GM21723 (cell line): ENCODE measurements around the gene CACNA1C.
A peak's percentile ranks its signal among the peaks of the same experiment; 100 is the strongest.

ENCODE experiments used
- ATAC-seq: cut with Tn5 transposase; IDR thresholded peaks from one replicate; pipeline ENCODE4 v1.9.1; 2021; ENCODE audit warnings: mild to moderate bottlenecking, moderate library complexity; ENCODE audit not compliant: unreplicated experiment

The CACNA1C gene

DNA sequence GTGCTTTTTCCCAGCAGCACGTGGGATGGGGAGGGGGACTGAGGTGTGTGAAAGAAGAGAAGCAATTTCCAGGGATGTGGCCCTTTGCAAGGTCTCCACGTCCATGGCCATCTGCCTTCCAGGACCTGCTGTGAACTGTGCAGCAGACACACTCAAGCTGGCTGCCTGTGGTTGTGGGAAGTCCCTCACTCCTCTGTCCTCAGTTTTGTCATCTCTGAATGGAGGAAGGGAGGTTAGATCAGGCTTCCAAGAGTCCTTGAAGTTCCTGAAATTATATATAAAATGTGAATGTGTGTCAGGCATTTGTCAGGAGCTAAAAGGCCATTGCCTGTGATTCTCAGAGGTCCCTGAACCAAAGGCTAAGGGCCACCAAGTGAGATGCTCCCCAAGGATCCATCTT, 328.2 kb downstream of the CACNA1C start:
- no peak for ATAC-seq

DNA sequence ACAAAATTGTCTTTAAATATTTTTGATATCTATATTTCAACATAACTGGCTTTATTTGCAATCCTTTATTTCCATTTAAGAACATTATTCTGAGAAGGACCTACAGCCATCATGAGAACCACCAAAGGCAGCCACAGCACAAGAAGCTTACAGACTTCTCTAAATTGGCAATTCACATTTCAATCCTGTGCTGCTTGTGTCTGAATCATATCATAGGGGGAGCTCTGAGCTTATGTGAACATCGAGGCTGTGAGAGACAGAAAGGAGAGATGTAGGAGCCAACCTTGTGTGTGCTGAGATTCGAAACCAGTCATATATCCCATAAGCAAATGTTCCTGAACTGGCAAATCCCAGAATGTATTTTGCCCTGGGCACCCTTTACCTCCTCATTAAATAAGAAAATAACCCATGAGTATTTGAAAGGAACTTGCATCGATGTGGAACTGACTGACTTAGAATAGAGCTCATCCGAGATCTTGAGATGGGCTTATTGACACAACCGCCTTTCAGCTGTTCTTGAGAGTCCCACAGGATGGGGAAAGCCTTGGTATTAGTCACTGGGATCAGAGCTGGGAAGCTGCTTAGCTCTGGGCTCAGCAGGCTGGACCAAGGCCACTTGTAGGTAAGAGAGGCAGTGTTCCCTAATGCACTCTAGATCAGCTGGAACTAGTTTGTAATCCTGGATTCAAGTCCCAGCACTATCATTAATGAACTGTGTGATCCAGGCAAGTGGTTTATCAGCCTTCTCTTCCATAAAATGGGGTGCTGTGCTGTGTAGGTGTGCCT, 329.8 kb downstream of the CACNA1C start:
- no peak for ATAC-seq

DNA sequence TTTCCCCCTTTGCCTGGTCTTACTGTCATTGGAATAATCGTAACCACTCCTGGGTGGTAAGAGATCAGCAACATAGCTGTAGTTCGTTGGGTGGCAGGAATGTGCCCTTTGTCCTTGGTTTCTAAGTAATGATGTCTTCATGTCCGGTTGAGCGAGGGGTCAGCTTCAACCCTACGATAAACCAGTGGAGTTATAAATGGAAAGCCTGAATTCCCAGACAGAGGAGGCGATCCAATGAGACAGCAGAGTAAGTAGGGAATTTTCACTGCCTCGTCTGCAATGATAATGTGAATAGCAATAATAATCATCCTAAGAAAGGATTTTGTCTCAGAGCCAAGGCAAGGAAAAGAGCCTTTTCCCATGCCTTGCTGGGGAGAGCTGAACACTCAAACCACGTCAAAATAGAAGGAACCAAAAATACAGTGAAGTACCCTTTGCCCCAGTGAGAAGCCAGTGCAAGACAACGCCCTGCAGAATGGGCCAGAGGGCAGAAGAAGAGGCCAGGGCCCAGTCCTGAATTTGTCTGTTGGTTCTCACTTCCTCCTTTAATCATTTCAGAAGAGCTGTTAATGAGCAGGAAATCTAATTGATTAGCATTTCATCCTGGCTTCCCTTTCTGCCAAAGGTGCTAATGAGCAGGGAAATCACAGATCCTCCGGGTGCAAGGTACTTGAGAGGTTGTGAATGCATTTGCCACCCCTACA, 330.7 kb downstream of the CACNA1C start:
- ATAC-seq = no peak

DNA sequence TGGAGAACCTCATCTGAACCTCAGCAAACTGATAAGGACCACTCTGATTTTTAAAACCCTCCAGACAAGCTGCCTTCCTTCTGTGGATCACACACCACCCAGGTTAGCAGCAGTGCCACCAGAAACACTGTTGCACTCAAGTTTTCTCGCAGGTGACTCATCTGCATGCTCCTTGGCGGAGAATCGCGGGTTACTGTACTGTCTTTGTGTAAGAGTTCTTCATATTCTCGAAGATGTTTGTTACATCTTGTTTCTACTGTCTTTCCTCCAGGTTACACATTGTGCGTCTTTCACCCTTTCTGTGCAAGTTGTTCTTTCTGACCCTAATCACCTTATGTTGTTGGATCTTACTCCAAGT, 331.2 kb downstream of the CACNA1C start:
- no peak for ATAC-seq

DNA sequence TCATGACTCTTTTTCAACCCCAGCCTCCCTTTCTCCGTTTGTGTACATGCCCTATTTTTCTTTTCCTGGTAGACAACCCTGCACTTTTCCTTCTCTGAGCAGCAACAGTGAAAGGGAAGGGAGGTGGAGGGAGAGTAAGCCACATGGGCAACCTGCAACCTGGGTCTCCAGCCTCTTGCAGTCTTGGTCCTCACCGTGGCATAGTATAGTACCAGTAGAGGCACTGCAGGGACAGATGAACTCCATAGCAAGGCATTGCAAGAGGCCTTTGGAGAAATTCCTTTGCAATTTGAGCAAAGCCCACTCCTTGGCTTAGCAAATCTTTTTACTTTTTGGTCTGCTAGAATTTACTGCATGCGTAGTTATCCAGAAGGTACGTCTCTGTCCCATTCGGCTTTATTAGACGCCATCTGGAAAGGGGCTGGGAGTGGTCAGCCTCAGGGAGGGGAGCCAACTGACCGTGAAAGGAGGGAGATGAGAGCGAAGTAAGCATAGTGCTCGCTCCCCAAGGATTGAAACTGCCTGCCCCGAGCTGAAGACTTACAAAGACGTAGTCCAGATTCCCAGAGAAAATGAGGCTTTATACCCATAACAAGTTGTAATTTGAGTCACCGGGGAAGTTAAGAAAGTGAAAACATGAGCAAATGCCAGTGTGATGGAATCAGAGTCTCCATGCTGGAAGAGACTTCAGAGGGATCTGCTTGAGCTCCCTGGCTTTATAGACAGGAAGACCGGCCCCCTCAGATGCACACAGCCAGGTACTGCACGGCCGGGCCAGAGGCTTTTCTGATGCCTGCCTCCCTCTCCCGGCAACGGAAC, 332.0 kb downstream of the CACNA1C start:
- no peak for ATAC-seq

DNA sequence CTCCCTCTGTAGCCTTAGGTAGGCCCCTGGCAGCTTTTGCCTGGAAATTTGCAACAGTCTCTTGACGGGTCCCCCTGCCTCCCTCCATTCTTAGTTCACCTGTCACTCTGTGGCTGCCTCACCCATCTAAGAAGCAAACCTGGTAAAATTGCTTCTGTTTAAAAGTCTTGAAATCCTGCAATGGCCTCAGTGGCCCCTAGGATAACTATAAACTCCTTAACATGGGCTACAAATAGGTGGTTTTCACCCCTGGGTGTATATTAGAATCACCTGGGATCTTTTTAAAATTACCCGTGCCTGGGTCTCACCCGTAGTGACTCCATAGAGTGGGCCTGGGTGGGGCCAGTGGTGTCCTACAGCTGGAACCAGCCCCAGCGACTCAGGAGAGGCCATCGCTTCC, 332.7 kb downstream of the CACNA1C start:
- no peak for ATAC-seq

DNA sequence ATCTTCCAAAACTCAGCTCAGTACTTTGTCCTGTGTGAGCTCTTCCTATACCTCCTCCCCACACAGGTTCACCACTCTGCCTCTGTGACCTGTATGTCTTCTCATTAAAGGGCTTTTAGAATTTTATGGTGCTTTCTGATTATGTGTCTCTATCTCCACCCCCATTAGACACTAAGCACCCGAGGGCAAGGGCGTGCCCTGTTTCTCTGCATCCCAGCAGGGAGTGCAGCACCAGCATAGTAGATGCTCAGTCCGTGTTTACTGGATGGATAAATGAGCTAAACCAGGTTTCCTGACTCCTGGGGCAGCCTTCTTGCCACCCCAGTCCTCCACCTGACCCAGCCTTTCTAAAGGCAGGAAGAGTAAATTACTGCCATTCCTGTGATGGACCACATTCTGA, 333.8 kb downstream of the CACNA1C start:
- no peak for ATAC-seq

DNA sequence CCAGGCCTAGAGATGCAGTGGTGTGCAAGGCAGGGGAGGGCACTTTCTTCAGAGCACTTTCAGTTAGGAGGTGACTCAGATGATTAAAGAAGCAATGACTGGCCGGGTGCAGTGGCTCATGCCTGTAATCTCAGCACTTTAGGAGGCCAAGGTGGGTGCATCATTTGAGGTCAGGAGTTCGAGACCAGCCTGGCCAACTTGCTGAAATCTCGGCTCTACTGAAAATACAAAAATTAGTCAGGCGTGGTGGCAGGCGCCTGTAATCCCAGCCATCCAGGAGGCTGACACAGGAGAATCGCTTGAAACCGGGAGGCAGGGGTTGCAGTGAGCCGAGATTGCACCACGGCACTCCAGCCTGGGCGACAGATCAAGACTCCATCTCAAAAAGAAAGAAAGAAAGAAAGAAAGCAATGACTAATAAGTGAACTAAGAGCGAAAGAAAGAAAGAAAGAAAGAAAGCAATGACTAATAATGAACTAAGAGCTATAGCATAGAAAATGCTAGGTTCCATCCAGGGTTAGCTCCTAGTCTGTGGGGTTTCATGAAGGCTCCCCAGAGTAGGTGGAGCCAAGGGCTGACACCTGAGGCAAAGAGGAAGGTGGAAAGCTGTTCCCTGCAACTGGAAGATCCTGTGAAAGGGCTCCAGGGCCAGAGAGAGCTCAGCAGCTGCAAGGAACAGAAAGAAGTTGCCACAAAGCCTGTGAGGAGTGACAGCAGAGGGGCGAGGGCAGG, 334.5 kb downstream of the CACNA1C start:
- peak; percentile 77 for ATAC-seq

DNA sequence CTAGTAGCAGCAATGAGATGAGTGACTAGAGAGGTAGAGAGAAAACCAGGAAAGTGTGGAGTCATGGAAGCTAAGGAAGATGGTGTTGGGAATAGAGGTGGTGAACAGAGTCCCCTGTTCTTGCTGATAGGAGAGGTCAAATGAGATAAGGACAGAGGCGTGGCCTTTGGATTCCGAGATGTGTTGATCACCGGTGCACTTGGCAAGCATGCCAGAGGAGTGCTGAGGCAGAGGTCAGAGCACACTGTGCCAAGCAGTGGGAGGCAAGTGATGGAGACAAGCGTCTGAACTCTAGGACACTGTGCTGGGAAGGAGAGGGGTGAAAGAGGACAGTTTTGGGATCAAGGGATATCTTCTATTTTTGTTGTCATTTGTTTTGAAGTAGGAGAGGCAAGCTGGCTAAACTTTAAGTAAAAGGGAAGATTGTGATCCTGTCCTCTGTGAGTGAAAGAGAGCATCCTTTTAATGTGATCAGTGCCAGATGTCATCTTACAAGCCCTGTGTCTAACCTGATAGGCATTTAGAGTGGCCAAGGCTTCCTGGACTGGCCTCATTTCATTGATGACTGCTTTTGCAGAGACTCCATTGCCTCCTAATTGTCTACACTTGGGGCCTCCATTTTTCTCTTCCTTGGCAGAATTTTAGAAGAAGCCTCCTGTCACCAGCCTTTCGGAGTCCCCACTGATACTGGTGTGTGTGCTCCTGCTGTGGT, 336.4 kb downstream of the CACNA1C start:
- no peak for ATAC-seq

DNA sequence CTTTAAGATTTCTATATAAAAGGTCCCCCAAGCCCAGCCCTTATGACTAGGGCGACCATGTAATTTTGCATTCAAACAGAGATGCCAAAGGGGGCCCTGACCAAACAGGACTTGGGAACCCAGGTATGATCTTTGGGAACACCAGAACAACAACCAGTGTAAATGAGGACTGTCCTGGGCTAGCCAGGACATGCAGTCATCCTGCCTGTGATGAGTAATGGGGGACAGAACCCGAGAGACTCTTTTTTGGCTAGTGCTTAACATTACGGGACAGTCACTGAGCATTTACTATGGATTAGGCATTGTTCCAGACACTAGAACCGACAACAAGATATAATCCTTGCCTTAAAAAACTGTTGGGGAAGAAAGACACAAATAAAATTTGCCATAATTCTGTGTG, 337.3 kb downstream of the CACNA1C start:
- ATAC-seq = no peak

DNA sequence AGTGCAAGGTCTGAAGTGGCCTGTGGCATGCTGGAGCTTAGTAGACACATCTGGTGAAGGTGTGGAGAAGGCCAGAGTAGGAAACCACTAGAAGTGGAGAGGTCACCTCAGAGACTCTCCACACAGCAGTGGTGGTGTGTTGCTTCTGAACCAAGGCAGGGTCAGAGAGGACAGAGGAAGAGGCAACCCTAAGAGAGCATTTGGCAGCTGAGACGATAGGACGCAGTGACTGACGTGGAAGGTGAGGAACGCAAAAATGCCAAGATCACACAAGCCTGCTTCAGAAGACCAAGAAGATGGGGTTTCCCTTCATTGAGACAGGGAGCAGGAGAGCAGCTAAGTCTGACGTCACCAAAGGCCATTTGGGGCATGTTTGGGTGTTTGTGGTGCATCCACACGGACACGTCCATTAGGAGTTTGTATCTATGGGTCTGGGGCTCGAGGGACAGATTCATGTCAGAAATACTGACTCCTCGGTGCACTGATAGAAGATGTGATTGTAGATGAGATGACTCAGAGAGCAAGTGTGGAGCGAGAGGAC, 338.1 kb downstream of the CACNA1C start:
- no peak for ATAC-seq

DNA sequence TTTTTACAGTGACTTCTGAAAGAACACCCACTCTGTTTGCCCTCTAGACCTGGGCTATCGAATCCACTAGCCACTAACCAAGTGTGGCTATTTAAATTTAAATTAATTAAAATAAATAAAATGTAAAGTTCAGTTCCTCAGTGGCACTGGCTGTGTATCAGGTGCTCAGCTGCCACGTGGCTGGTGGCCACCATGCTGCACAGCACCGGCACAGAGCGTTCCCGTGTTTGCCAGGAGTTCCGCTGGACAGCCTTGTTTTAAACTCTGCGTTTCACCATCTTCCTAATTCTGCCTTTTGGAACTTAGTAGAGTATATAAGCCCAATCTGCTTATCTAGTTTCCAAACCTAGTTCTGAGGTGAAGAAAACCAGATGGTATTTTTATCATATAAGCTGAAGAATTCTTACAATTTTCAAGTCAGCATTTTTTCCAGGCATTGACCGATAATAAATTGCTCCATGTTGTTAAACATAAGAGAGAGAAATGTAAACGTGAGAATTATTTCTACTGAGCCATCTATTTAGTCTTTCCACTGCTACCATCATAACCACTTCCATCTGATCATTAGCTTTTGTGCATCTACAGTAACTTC, 339.0 kb downstream of the CACNA1C start:
- no peak for ATAC-seq

DNA sequence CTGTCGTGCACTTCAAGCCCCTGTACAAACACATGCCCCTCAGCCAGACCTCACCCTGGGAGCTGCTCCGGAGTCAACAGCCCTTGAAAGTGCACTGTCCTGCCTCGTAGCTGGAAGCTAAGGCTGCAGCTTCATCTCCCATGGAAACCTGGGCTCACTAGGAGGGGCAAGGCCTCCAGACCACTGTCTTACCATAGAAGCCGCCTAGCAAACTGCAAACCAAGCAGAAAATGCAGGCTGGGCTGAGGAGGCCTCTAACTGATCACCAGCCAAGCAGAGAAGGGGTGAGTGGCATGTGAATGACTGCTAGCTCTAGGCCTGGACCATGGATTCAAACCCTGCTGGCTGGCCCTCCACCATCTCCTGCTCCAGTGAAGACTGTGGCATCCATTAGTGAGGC, 340.2 kb downstream of the CACNA1C start:
- ATAC-seq = no peak

DNA sequence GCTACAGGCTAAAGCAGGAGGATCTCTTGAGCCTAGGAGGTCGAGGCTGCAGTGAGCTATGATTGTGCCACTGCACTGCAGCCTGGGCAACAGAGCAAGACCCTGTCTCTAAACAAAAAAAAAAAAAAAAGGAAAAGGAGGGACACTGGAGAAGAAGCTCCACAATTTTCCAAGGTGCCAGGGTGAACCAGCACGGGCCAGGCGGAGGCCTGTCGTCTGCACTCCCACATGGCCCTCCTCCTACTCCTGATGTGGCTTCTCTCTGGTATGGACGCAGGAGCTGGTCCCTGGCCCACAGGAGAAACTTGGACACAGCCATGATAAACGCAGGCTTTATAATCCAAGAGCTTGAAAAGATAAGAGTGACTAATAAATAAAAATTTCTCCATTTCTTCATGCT, 341.2 kb downstream of the CACNA1C start:
- ATAC-seq = no peak

DNA sequence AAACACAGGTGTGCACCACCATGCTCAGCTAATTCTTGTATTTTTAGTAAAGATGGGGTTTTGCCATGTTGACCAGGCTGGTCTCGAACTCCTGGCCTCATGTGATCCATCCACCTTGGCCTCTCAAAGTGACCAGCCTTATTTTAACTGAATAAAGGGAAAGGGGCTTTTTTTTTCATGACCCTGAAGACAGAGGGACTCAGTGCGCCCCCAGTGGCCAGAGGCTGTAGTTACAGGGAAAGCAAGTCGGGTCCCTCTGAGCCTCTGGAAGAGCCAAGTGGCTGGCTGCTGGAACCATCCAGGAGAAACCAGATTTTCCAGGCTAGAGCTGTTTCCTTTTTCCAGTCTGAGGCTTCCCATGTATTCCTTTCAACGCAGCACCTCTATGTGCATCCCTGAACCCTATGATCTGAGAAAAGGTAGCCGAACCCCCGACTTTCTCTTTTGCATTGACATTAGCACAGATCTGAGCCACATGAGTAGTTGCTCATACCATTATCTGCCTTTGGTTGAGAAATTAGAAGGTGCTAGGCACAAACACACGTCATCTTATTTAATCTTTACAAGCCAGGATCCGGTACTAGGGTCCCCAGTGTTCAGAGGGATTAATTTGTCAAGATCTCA, 342.7 kb downstream of the CACNA1C start:
- ATAC-seq = no peak

DNA sequence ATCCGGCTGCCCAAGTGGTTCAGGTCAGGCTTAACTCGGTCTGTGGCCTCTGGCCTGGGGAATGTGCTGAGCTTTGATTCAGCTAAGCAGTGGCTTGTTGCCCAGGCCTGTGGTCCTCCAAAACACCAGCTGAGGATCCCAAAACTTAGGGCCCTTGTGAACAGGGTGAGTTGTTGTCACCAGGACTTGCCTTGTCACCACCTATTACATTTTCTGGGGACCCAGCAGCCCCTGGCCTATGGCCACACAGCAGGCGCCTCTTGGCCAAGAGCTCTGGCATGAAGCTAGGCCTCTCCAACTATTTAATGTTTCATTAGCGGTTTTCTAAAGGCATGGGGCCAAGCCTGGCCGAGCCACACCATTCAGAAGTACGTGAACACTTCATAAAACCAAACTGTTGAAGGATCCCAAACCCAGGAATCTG, 343.7 kb downstream of the CACNA1C start:
- no peak for ATAC-seq

DNA sequence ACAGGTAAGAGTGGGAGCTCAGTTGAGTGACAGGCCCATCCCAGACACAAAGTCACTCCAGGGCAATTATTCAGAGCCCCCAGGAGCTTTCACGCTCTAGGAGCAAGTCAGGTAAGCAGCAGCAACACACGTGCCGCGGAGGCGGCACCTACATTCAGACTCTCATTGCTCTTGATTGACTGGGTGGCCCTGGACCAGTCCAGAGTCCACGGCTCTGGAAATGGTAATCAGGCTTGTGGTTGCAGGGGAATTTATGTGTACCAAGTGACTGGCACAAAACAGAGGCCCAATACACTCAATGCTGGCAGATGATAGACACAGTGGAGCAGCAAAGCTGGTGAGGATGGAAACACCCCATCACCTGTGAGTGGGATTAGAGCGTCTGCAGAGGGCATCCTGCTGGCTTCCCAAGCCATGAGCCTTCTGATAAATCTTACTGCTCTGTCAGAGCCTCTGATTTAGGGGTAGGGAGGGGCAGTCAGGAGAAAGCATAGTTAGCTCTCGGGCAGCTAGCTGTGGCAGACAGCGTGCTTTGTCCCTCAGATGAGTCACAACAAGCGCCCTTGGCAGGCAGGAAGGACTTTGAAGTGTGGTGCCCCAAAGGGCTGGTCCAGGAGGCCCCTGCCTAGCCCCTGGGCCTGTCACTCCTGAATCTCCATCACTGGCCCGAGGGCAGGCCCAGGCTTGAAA, 344.7 kb downstream of the CACNA1C start:
- no peak for ATAC-seq

DNA sequence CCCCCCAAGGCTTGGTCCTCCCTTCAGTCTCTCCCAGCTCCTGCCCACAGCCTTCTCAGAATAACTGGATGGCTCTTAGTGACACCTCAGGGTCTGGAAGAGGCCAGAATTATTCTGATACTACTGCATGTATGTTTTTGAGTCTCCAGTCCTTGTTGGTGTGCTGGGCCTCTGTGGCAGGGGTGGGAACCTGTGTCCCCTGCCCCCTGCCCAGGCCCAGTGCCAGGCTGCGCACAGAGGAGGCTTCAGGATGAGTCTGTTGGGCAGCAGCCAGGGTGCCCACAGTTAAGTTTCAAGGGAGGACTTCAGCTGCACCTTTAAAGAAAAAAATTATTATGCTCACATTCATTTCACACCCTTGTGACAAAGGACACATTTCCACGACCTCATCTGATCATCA, 348.3 kb downstream of the CACNA1C start:
- ATAC-seq = no peak

DNA sequence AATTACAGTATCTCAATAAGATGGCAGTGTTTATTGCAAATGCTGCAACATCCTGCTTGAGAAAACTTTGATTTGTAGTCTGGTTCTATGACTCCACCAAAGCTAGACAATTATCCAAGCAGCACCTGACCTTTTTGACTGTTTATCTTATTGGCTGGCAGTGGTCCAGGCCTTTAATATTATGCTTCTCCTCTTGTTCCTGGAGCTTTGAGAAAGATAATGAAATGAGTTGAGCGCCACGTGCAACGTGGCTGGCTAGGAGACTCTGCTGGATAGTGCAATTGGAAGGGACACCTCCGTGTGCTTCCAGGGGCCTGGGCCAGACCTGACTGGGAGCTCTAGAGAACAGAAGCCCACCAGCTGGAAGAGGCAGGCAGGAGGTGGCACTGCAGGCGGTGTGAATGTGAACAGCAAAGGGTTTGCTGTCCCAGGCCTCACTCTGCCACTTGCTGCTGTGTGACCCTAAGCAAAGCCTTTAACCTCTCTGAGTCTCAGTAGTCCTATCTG, 349.3 kb downstream of the CACNA1C start:
- ATAC-seq = no peak
